ENCODE measurements around the gene ADCK2.

DNA sequence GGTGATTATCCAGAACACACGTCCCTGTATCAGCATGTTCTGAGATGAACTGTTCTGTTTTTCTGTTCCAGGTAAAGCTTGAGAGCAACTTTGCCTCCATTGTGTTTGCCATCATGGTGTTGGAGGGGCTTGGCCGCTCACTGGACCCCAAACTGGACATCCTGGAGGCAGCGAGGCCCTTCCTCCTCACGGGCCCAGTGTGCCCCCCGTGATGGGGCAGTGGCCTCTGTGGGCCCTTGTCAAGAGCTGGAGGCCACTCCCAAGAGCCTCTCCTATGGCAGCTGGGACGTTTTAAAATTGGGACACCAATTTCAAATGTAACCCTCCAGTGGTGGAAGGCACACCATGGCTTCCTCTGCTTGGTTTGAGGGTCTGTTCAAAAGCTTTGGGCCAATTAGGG, 21.8 kb downstream of the ADCK2 start:
- TF ChIP-seq, protein P1, sequence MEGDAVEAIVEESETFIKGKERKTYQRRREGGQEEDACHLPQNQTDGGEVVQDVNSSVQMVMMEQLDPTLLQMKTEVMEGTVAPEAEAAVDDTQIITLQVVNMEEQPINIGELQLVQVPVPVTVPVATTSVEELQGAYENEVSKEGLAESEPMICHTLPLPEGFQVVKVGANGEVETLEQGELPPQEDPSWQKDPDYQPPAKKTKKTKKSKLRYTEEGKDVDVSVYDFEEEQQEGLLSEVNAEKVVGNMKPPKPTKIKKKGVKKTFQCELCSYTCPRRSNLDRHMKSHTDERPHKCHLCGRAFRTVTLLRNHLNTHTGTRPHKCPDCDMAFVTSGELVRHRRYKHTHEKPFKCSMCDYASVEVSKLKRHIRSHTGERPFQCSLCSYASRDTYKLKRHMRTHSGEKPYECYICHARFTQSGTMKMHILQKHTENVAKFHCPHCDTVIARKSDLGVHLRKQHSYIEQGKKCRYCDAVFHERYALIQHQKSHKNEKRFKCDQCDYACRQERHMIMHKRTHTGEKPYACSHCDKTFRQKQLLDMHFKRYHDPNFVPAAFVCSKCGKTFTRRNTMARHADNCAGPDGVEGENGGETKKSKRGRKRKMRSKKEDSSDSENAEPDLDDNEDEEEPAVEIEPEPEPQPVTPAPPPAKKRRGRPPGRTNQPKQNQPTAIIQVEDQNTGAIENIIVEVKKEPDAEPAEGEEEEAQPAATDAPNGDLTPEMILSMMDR (IDR thresholded peaks at IDR 0.05; ENCODE audit: low read depth, low read length, missing input control): no peak
- TF ChIP-seq JUND (IDR thresholded peaks at IDR 0.05): no peak
- no peak for TF ChIP-seq EGR1 (IDR thresholded peaks at IDR 0.05; ENCODE audit: low read depth in 2 of 2)
- no peak for TF ChIP-seq HNF4G (IDR thresholded peaks at IDR 0.05)
- TF ChIP-seq, protein P2, sequence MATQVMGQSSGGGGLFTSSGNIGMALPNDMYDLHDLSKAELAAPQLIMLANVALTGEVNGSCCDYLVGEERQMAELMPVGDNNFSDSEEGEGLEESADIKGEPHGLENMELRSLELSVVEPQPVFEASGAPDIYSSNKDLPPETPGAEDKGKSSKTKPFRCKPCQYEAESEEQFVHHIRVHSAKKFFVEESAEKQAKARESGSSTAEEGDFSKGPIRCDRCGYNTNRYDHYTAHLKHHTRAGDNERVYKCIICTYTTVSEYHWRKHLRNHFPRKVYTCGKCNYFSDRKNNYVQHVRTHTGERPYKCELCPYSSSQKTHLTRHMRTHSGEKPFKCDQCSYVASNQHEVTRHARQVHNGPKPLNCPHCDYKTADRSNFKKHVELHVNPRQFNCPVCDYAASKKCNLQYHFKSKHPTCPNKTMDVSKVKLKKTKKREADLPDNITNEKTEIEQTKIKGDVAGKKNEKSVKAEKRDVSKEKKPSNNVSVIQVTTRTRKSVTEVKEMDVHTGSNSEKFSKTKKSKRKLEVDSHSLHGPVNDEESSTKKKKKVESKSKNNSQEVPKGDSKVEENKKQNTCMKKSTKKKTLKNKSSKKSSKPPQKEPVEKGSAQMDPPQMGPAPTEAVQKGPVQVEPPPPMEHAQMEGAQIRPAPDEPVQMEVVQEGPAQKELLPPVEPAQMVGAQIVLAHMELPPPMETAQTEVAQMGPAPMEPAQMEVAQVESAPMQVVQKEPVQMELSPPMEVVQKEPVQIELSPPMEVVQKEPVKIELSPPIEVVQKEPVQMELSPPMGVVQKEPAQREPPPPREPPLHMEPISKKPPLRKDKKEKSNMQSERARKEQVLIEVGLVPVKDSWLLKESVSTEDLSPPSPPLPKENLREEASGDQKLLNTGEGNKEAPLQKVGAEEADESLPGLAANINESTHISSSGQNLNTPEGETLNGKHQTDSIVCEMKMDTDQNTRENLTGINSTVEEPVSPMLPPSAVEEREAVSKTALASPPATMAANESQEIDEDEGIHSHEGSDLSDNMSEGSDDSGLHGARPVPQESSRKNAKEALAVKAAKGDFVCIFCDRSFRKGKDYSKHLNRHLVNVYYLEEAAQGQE (IDR thresholded peaks at IDR 0.05): no peak
- TF ChIP-seq YY1 (IDR thresholded peaks at IDR 0.05): no peak
- TF ChIP-seq, protein P3, sequence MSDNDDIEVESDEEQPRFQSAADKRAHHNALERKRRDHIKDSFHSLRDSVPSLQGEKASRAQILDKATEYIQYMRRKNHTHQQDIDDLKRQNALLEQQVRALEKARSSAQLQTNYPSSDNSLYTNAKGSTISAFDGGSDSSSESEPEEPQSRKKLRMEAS (IDR thresholded peaks at IDR 0.05): no peak
- no peak for TF ChIP-seq SP1 (IDR thresholded peaks at IDR 0.05)
- no peak for TF ChIP-seq RXRA (IDR thresholded peaks at IDR 0.05)
- no peak for TF ChIP-seq GABPA (IDR thresholded peaks at IDR 0.05 in 1 of 2, conservative IDR thresholded peaks at IDR 0.05 in 1 of 2)
- TF ChIP-seq TAF1 (conservative IDR thresholded peaks at IDR 0.05): no peak
- TF ChIP-seq, protein P4, sequence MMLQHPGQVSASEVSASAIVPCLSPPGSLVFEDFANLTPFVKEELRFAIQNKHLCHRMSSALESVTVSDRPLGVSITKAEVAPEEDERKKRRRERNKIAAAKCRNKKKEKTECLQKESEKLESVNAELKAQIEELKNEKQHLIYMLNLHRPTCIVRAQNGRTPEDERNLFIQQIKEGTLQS (IDR thresholded peaks at IDR 0.05): no peak
- TF ChIP-seq RAD21 (IDR thresholded peaks at IDR 0.05): no peak

All from liver (tissue), 3 donors.